ENCODE data around the gene ELF2.
A peak's percentile ranks its signal among the peaks of the same experiment; 100 is the strongest.
"Not testable (repeated sequence)": the region's sequence is repeated elsewhere in the genome, so short reads cannot be mapped to it uniquely, and the experiment has no call there.

The ELF2 gene

GRCh38 chr4:139018971-139019758 is 157.9 kb downstream of the ELF2 start:
- DNase-seq (ENCODE audit: low spot score) = peak; percentile 54

GRCh38 chr4:139018501-139018900 is 158.5 kb downstream of the ELF2 start:
- DNase-seq (ENCODE audit: low spot score) = no peak

- DNase-seq (ENCODE audit: low spot score) = no peak
Observed at GRCh38 chr4:139017861-139018260, 159.2 kb downstream of the ELF2 start.

GRCh38 chr4:139015948-139016471 is 161.0 kb downstream of the ELF2 start:
- no peak for DNase-seq (ENCODE audit: low spot score)

- DNase-seq (ENCODE audit: low spot score) = peak; percentile 93
Observed at GRCh38 chr4:139015269-139015947, 161.6 kb downstream of the ELF2 start, which contains the start of gene NOCT. Gene NOCT (plus strand): TSS chr4:139015781. CDS start chr4:139015982, 201 bp downstream.

GRCh38 chr4:139014371-139015268 is 162.4 kb downstream of the ELF2 start:
- peak; percentile 46 for DNase-seq (ENCODE audit: low spot score)

- DNase-seq (ENCODE audit: low spot score) = no peak
Observed at GRCh38 chr4:139011225-139011950, 165.6 kb downstream of the ELF2 start.

- DNase-seq (ENCODE audit: low spot score) = no peak
Observed at GRCh38 chr4:139009702-139010101, 167.3 kb downstream of the ELF2 start.

- not testable (repeated sequence) for DNase-seq (ENCODE audit: low spot score)
Observed at GRCh38 chr4:139008278-139008677, 168.7 kb downstream of the ELF2 start.

GRCh38 chr4:139007640-139008039 is 169.4 kb downstream of the ELF2 start:
- no peak for DNase-seq (ENCODE audit: low spot score)

All from D341Med (cell line).